ENCODE measurements around the gene RPRM.

- TF ChIP-seq, protein P1, sequence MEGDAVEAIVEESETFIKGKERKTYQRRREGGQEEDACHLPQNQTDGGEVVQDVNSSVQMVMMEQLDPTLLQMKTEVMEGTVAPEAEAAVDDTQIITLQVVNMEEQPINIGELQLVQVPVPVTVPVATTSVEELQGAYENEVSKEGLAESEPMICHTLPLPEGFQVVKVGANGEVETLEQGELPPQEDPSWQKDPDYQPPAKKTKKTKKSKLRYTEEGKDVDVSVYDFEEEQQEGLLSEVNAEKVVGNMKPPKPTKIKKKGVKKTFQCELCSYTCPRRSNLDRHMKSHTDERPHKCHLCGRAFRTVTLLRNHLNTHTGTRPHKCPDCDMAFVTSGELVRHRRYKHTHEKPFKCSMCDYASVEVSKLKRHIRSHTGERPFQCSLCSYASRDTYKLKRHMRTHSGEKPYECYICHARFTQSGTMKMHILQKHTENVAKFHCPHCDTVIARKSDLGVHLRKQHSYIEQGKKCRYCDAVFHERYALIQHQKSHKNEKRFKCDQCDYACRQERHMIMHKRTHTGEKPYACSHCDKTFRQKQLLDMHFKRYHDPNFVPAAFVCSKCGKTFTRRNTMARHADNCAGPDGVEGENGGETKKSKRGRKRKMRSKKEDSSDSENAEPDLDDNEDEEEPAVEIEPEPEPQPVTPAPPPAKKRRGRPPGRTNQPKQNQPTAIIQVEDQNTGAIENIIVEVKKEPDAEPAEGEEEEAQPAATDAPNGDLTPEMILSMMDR (conservative IDR thresholded peaks at IDR 0.05; ENCODE audit: low read length), result peak; percentile 95
- no peak for TF ChIP-seq EZH2phosphoT487 (IDR thresholded peaks at IDR 0.05; ENCODE audit: borderline replicate concordance, low read depth, low read length)
These were observed 40.8 kb upstream of the RPRM start for GRCh38 chr2:153519257-153519875.

All from OCI-LY7 (cell line).